Hematopoietic multipotent progenitor cell (in vitro differentiated cells): ENCODE measurements around the gene NPEPL1. TPM values are rescaled to one million over a fixed set of nuclear protein-coding genes. Genes with fewer than 3 reads are reported as not detected.

ENCODE experiments used
- DNase-seq, 3 donors: peaks; one replicate each; pipeline ENCODE4 v3.0.0-alpha.2; 2011 to 2015; ENCODE audit warnings: low read depth in 2 of 3, low spot score in 2 of 3
- total RNA-seq: library from RNA; depleted of rRNA; stranded (reverse); fragments of >200 nt; gene quantifications from one replicate; pipeline ENCODE4 v1.2.3, GENCODE V29; 2012

NPEPL1 gene
- total RNA-seq, 1 donor: 23.4 TPM

DNA sequence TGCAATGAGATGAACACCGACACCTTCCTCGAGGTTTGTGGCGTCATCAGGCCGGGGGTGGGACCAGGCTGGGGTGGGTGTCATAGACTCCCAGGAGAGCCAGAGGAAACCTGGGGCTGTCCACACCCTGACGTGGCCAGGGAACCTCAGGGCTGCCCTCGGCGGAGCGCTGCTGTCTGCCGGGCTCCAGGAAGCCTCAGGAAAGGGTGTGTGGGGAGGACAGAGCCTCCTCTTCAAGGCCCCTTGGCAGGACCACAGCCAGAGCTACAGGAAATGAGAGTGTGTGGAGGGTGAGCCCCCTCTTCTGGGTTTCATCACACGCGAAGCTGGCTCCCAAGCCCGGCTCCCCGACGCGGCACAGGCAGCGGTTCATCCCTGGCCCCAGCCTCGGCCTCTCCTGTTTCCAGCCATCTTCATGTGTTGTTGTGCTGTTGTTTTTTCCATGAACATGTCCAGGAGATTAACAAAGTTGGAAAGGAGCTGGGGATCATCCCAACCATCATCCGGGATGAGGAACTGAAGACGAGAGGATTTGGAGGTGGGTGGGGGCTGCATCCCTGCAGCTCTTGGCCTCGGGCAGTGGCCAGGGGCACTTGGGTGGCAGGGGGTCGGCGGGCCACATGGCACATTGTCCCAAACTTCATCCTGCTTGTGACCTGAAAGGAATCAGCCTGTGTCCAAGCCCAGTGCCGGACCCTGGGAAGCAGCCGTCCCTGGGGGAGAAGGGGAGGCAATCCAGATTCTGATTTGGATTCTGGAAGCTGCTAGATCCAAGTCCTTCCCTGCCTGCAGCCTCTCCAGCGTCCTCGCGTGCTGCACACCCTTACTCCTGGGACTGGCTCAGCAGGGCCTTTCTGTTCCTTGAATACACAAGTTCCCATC, 6.4 kb downstream of the NPEPL1 start:
- no peak for DNase-seq

DNA sequence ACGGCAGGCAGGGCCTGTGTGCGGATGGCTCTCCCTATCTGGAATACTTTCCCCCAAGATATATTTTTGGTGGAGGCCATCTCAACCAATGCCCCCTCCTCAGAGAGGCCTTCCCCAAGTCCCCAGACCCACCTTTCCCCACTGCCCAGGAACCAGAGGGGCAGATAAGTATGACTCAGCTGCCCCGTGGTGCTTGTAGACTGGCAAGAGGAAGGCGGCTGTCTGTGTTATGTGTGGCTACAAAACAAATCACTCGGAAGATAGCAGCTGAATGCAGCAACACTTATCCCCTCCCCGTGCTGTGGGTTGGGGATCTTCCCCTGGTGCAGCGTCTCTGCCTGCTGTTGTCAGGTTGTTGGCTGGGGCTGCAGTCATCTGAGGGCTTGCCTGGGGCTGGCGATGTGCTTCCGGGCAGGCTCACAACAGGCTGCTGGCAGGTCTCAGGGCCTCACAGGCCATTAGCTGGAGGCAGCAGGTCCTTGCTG, 7.1 kb downstream of the NPEPL1 start:
- DNase-seq: no peak

DNA sequence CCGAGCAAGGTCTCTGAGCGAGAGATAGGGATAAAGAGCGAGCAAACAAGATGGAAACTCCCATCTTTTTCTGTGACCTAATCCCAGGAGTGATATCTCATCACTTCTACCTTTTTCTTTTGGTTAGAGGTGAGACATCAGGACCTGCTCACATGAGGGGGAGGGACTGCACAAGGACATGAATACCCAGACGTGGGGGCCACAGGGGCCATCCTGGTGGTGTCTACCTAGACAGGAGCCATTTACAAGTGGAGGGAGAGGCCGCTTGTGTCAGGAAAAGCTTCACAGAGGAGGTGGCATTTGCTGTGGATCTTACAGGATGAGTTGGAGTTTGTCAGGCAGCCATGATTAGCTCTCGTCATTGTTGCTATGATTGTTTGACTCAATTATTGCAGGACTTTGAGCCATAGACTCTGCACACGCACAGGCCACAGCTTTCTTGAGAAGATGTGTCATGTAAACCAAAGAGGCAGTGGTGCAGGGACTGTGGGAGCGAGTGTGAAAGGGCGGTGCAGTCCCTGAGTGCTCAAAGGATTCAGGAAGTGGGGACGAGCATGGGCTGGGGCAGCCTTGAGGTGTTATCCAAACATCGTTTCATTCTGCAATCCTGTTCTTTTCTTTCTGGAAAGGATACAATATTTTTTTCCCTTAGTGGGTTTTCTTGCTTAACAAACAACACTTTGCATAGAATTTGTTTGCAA, 7.7 kb downstream of the NPEPL1 start:
- DNase-seq: no peak

DNA sequence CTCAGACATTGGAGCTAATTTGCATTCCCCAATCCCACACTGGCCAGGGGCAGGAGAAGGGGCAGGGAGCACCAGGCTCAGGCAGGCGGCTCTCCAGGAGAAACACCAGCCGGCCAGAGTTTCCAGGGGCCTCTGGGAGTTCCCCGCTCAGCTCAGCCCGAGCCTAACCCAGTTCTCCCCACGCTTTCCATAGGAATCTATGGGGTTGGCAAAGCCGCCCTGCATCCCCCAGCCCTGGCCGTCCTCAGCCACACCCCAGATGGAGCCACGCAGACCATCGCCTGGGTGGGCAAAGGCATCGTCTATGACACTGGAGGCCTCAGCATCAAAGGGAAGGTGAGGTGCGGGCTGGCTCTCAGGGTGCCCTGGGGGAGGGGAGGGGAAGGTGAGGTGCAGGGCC, 8.2 kb downstream of the NPEPL1 start:
- no peak for DNase-seq

DNA sequence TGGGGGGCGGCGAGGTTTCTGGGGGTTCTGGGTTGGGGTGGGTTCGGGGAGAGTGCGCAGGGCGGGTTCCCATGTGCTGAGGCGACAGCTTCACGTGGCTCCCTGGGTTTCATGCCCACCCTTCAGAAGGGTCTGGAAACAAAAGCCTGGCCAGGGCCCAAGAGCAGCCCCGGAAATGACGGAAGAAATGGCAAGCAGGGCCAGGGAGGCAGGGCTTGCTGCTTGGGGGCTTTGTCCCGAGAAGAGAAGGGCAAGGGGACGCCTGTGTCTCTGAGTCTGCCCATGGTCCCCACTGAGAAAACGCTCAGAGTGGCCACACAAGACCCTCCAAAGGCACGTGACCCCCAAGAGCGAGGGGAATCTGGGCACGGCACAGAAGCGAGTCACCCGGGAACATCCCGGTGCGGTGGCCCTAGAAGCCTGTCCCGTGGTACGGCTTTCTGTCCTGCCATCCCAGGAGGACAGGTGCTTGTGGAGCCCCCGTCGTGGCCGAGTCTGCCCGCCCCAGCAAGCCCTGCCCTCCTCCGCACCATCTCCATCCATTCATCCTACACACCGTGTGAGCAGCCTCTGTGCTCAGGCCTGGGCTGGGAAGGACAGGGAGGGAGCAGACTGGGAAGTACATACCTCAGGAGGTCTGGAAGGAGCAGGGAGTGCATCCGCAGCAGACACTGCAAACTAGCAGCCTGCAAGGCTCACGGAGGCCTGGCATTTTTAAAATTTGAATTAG, 9.0 kb downstream of the NPEPL1 start:
- DNase-seq: no peak

DNA sequence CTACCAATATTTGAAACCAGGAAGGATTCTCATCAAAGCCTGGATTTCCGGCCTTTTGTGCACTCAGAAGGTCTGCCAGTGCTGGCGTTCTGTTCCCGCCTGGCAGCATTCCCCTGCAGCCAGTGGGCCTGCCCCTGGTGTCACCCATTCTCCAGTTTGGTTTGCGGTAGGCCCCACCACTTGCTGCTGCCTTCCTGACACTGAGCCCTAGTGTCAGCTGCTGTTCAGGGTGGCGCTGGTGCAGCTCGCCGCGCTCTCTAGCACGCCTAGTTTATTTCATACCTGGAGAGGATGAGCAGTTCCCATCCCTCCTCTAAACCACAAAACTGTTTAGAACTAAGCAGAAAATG, 9.5 kb downstream of the NPEPL1 start:
- DNase-seq: no peak

DNA sequence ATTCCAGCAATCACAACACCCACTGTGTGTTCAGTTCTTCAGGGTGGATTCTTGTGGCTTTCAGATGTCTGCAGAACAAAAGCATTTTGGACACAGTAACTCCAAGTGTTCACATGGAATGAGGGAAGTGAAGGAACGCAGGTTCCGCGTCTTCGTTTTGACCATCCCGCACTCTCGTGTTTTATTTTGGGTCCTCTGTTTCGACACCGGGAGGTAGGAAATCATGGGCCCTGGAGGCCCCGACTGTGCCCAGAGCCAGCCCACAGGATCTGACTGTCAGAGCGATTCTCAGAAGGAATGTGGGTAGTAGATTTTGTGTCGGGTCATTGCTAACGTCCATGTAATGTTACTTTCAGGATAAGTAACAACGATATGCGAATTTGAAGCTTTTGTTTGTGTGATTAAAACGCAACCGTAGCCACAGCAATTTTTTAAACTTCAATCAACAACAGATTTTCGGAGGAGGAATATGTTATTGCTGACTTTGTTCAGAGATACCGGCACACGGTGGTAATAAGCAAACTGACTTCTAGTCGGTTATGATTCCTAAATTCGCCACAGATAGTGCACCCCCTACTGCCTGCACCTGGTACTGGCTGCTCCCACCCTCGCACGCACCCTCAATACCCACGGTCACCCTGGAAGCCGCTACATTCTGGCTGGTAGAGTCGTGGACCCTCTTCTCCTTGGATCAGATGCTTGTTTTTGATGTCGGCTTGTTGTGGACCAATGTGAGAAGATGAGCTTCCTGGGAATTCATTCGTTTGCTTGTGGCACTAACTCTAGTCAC, 10.5 kb downstream of the NPEPL1 start:
- no peak for DNase-seq

DNA sequence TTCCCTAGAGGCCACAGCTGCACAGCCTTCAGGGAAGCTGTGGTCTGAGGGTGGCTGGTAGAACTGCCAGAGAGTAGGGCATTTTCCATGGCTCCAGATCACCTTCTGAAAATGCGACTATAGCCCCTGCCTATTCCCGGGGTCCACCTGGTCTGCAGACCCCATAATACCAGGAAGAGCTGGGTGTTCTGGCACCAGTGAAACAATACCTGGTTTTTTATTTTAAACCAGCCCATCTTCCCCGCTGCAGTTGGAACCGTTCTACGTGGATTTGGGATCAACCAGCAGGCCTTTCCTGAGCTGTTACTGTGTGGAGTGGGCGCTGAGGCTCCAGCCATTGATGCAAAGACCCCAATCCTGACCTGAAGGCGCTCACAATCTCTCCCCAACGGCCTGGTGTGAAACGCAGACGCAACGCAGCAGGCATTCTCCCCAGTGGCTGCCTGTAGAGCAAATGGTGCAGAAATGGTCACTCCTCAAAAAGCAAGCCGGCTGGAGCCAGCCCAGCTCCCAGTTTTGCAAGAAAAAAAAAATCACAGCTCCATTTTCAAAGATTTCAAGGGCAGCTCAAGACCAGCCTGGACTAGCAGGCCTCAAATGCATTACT, 11.3 kb downstream of the NPEPL1 start:
- no peak for DNase-seq

DNA sequence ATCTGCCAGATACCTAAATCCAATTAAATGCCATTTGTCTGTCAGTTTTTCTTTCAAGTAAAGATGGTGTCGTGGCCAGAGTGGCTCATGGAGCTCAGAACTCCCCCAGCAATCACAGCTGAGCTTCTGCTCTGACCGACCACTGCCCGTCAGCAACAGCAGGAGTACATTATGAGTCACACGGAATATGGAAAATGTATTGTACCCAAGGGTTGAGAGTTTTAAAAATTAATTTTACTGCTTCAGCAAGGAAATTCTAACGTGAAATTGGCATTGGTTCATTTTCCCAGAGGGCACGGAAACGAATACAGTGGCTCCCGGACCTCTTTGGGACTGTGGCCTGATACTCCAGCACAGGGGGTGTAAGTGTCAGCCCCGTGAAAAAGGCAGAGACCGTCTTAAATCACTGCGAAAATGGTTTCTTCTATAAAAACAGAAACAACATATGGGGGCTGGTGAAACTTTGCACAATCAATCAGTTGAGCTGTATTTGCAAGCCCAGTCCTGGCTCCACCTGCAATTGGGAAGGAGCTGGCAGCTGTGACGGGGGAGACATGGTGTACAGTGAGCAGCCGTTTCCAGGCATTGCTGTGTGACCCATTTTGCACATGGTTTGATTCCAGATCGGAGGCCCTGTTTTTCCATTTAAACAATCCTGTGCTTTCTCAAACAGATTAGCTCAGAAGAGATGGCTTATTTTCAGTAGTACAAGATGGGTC, 12.8 kb downstream of the NPEPL1 start:
- DNase-seq: no peak

DNA sequence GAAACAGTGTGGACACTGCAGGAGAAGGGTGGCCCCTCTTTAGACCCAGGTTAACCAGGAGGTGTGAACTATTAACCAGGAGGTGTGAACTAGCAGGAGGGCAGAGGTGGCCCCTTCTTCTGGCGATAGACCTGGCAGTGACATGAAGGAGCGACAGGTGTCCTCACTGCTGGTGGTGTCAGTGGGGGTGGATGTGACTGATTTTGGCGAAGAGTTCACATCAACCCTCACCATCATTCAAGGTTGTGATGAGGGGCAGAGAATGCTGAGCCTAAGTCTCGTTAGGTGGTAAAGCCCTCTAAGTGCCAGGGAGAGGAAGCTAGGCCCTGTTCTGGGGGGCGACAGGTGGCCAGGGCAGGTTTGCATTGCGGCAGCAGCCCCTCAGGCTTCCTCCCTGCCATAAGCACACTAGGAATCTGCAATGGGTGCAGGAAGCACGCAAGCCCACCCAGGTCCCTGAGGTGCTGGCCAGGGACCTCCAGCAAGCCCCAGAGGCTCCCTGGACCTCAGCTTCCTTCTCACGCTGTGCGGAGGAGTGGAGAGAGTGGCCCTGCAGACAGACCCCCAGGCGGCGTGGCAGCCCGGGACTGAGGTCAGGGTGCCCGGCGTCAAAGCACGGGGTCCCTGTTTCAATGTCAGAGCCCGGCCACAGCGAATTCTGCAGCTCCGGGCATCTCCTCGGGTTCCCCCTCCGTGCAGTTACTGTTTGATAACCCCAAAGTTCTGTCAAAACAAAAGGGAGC, 13.7 kb downstream of the NPEPL1 start:
- DNase-seq: no peak

DNA sequence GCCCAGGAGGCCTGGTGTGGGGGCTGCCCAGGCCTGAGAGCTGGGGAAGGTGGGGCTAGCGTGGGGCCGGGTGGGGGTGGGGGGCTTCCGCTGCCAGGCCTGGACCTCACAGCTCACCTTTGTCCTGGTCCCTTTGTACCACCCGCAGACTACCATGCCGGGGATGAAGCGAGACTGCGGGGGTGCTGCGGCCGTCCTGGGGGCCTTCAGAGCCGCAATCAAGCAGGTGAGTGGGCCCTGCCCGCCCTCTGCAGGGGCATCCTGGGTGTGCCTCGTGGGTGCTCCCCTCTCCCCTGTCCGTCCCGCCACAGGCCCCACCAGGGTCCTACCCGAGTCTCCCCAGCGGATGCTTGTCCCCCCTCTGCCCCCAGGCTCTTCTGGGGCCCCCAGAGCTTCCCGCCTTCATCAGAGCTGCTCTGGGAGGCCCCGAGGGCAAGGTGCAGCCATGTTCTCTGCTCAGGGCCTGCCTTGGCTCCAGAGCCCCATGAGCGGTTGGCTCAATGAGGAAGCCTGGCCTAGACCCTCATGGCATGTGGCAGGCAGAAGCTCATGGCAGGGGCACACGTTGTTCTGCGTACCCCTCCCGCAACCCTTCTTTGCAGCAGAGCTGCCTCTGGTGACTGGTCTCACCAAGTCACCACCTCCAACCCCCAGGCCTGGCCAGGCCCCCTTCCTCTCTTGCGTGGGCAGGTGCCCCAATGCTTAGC, 14.5 kb downstream of the NPEPL1 start:
- DNase-seq: no peak

DNA sequence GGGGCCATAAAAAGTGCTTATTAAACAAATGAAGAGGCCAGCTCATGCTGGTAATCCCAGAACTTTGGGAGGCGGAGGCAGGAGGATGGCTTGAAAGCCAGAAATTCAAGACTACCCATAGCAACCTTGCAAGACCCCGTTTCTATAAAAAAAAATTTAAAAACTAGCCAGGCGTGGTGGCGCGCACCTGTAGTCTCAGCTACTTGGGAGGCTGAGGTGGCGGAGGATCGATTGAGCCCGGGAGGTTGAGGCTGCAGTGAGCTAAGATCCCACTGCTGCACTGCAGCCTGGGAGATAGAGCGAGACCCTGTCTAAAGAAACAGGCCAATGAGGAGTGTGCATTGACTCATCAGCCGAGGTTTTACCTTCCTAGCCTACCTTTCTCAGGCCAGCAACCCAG, 15.2 kb downstream of the NPEPL1 start:
- no peak for DNase-seq

DNA sequence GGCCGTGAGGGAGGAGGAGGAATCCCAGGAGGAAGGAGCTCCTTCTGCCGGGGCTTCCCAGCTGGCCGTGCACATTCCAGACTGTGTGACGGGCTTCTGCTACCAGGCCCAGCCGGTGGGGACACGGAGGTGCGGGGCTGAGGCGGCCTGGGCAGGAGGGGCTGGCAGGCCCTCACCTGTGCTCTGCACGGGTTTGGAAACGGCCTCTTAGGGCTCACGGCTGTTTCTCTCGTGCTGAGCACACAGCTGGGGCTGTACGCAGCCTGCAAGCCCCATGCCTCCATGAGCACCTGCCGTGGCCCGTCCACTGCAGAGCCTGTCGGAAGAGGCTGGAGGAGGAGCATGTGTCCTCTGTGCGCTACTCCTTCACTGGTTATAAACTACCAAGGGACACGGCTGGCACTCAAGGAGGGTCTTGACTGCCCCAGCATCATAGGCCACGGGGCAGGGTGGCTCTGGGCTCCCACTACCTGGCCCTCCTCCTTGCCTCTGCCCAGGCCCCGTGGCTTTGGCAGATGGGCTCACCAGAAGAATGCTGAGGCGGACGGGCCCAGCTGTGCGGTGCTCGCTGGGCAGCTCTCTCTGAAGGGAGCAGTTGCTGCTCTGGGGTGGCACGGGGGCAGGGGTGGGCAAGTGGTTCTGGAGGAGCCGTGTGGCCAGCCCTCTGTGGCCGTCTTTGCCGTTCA, 15.8 kb downstream of the NPEPL1 start:
- DNase-seq: no peak

DNA sequence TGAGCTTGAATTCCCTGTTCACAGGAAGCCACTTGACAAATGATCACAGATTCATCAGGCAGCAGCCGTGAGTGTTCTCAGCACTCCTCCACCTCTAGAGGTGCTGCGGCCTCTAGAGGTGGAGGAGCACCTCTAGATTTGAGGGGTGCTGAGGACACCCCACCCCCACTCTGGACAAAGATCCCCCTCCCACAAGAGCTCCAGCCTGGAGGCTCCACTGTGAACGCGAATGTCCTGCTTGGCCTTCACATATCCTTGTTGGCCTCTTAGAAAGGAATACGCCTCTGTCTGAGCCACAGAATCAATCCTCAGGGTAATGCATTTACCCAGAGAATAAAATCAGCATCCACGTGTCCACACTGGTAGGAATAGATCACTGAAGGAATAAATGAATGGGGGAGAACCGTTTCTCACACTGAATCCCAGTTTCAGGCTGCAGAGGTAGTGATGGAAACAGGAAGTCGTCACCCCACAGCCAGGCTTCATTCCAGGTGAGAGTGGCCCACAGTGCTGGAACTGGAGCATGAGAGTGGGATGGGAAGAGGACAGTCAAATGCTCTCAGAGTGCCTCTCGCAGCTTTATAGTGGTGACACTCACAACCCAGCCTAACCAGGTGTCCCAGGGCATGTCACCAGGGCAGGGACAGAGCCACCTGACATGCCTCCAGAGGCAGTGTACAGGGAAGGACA, 16.6 kb downstream of the NPEPL1 start:
- no peak for DNase-seq

DNA sequence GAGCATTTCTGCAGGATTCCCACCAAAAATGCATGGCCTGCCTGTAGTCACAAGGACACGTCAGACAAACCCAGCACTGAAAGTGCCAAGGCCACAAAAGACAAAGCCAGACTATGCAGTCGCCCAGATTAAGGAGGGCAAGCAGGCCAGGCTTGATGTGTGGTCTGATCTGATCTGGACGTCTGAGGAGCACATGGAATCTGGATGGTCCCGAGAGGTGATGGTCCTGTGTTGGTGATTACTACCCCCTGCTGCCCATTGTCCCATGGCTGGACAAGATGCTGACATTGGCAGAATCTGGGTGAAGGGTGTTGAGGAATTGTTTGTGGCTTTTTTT, 17.1 kb downstream of the NPEPL1 start:
- no peak for DNase-seq

DNA sequence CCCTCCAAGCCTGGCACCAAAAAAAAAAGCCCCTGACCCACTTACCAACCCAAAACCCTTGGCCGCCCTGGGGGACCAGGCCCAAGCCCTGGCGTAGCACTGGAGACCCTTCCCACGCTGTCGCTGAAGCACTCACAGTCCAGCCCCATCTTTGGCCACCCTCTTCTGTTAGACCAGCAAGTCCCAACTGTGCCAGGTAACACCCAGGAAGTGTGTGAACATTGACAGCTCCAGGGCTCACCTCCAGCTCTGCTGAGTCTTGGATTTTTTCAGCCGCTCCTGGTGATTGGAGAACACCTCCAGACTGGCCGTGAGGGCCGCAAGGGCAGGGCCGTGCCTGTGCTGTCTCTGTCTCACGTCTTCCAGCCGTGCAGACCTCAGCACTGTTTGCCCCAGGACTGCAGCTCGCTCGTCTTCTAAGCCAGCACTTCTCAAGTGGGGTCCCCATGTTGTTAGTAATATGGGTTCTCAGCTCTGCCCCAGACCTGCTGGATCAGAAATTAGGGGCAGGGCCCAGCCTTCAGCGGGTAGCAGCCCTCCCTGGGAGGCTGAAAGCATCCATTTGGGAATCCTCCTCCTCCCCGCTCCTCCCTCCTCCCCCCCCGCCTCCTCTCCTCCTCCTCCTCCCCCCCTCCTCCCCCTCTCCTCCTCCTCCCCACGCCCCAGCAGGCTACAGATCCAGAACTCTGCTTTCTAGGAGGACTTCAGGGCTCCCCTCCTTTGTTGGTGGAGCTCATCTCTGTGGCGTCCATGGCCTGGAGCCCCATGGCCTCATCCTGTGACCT, 18.1 kb downstream of the NPEPL1 start:
- no peak for DNase-seq
